ENCODE data around the gene GMEB2. TPM values are rescaled to one million over a fixed set of nuclear protein-coding genes. Genes with fewer than 3 reads are reported as not detected.

The GMEB2 gene
- total RNA-seq, 1 experiment from 2014 or later, result 14.3 TPM

DNA sequence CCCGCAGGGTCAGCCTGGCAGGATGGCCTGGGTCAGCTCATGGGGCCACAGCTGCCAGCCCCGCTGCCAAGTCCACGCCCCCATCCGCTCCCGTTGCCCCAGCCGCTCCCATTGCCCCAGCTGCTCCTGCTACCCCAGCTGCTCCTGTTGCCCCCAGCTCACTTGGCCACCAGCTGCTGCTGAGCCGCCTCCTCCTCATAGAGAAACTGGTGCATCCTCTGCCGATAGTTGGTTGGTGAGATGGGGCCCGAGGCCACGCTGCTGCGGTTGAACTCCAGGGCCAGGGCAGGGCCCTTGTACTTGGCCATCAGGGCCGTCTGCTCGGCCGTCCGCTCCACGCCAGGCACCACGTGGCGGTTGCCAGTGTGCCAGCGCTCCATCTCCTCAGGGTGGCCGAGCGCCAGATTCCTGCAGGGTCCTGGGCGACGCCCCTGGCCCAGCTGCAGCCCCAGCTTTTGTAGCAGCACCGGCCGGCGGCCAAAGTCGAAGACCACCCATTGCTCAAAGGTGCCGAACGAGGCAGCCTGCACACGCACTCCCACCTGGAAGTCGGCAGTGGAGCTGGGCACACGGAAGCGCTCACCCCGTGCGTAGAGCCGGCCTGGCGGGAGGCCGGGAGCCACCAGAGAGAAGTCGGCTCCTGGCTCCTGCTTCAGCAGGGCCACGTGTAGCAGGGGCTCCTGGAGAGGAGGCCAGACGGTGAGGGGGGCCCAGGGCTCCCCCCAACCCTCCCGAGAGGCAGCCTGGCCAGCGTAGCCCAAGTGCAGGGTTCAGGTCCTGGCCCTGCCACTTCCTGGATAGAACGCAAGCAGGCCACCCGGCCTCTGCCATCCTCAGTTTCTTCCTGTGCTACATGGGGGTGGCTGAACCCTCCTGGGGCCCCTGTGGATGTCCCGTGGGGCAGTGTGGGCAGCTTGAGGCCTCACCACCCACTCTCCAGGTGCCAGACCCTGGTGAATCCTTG, 57.6 kb downstream of the GMEB2 start:
- Histone ChIP-seq H4K91ac (ENCODE audit: insufficient read length, low read depth, low read length) (no peak overlapping the region), H2BK5ac (ENCODE audit: insufficient read length, low read length) (no peak overlapping the region), H3K14ac (ENCODE audit: insufficient read depth, low read length) (no peak overlapping the region), H3K4me1 (ENCODE audit: insufficient read depth, low read length) (no peaks in the 10 kb centered on the region), H4K8ac (replicated peaks; ENCODE audit: insufficient read length, low read depth, low read length) (no peak overlapping the region), H3K79me2 (ENCODE audit: insufficient read depth, low read length) (no peaks in the 10 kb centered on the region), H2AFZ (ENCODE audit: low read length) (no peak overlapping the region), H3K9me3 (ENCODE audit: control insufficient read depth, low read depth, low read length) (no peaks in the 10 kb centered on the region), H4K20me1 (ENCODE audit: control insufficient read depth, insufficient read depth, insufficient read length) (no peaks in the 10 kb centered on the region), H3K56ac (ENCODE audit: insufficient read length, low read depth, low read length) (no peak overlapping the region), H3K4ac (ENCODE audit: low read depth, low read length) (no peak overlapping the region), H3K23me2 (ENCODE audit: insufficient read length, low read depth, low read length, poor library complexity, severe bottlenecking) (peaks cover 4% of the 10 kb centered on the region), H3K27ac (ENCODE audit: insufficient read length, low read depth, low read length) (no peak overlapping the region), H3K18ac (ENCODE audit: insufficient read length, low read depth, low read length) (no peak overlapping the region), H4K5ac (ENCODE audit: insufficient read length, low read depth, low read length) (no peak overlapping the region), H3K79me1 (ENCODE audit: insufficient read depth, low read depth, low read length, poor library complexity, severe bottlenecking) (no peaks in the 10 kb centered on the region), H3K23ac (ENCODE audit: insufficient read length, low read depth, low read length) (no peak overlapping the region), H3K27me3 (ENCODE audit: insufficient read depth, low read length) (no peaks in the 10 kb centered on the region), H2BK20ac (ENCODE audit: low read depth, low read length, poor library complexity, severe bottlenecking) (no peak overlapping the region), H2AK5ac (ENCODE audit: insufficient read length, low read length) (no peak overlapping the region), H2BK120ac (ENCODE audit: low read depth, low read length, poor library complexity, severe bottlenecking) (no peak overlapping the region), H2BK12ac (ENCODE audit: insufficient read length, low read depth, low read length) (no peak overlapping the region), H3K4me2 (ENCODE audit: insufficient read depth, insufficient read length, low read length) (no peak overlapping the region), H3K9ac (ENCODE audit: extremely low read depth, insufficient read length, low read length) (no peak overlapping the region), H3T11ph (ENCODE audit: low read length) (no peak overlapping the region), H2BK15ac (ENCODE audit: low read depth, low read length) (no peak overlapping the region)
- Mint-ChIP-seq H3K36me3 (ENCODE audit: insufficient read depth in 1 of 3, low read depth in 3 of 3) (no peaks in the 10 kb centered on the region), H3K4me1 (no peaks in the 10 kb centered on the region), H3K27ac (no peak overlapping the region), H3K27me3 (ENCODE audit: low read depth) (no peaks in the 10 kb centered on the region), H3K4me3 (no peak overlapping the region), H3K9me3 (no peaks in the 10 kb centered on the region)
- DNase-seq, result no peak
- no peak for TF ChIP-seq CTCF (conservative IDR thresholded peaks at IDR 0.05)
- WGBS (ENCODE audit: extremely low coverage, insufficient read length, low lambda C conversion rate), result no CpG with 5 or more reads among the region's 46 CpGs
